DOHH2 (cell line): Measurements from ENCODE around the gene ERO1B.

Experiments used
- EZH2phosphoT487 ChIP-seq: fragments of 200-600 bp; sonication (generic); IDR thresholded peaks from 2 replicates; pipeline ENCODE4 v1.6.1; 2017; ENCODE audit warnings: borderline replicate concordance, mild to moderate bottlenecking, antibody characterized with exemption, low read length, moderate library complexity, mixed read lengths
- TF ChIP-seq, protein P1 (sequence below): fragments of 200-600 bp; sonication (generic); IDR thresholded peaks from one replicate; pipeline ENCODE4 v1.5.1; 2014; ENCODE audit warnings: antibody characterized with exemption, mild to moderate bottlenecking, low read depth, low read length; ENCODE audit not compliant: poor library complexity, severe bottlenecking

DNA sequence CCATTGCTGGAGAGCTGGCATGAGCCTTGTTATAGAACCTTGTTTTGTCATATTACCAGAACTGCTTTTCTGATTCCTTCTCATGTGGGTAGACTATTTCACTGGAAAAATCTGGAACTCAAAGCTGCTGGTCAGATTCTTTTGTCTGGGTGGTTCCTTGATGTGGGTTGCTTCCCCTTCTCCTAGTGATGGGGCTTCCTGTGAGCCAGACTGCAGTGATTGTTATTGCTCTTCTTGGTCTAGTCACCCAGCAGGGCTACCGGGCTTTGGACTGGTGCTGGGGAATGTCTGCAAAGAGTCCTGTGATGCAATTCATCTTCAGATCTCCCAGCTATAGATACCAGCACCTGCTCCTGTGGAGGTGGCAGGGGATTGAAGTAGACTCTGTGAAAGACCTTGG is 80.0 kb downstream of the ERO1B start:
- TF ChIP-seq, protein P1, sequence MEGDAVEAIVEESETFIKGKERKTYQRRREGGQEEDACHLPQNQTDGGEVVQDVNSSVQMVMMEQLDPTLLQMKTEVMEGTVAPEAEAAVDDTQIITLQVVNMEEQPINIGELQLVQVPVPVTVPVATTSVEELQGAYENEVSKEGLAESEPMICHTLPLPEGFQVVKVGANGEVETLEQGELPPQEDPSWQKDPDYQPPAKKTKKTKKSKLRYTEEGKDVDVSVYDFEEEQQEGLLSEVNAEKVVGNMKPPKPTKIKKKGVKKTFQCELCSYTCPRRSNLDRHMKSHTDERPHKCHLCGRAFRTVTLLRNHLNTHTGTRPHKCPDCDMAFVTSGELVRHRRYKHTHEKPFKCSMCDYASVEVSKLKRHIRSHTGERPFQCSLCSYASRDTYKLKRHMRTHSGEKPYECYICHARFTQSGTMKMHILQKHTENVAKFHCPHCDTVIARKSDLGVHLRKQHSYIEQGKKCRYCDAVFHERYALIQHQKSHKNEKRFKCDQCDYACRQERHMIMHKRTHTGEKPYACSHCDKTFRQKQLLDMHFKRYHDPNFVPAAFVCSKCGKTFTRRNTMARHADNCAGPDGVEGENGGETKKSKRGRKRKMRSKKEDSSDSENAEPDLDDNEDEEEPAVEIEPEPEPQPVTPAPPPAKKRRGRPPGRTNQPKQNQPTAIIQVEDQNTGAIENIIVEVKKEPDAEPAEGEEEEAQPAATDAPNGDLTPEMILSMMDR, result no peak
- no peak for TF ChIP-seq EZH2phosphoT487
